Gastroesophageal sphincter (tissue), 3 donors: ENCODE data around the gene UBAC2.

Experiments
- CTCF ChIP-seq, 4 experiments: fragments of 200-600 bp in 2 of 4; fragments of 450-650 bp in 2 of 4; sonication (generic) in 1 of 4; IDR thresholded peaks; one replicate each; pipeline ENCODE4 v1.5.1; 2017 to 2019; ENCODE audit warnings: antibody characterized with exemption in 4 of 4, mild to moderate bottlenecking in 2 of 4, moderate library complexity in 2 of 4
- EP300 ChIP-seq: sonication (generic); formaldehyde crosslinking; IDR thresholded peaks from one replicate; pipeline ENCODE4 v1.6.1; 2017; ENCODE audit warnings: antibody characterized with exemption, mild to moderate bottlenecking
- POLR2AphosphoS5 ChIP-seq: sonication (generic); formaldehyde crosslinking; IDR thresholded peaks from one replicate; pipeline ENCODE4 v1.6.1; 2017; ENCODE audit warnings: antibody characterized with exemption

- no peak for TF ChIP-seq CTCF (IDR thresholded peaks at IDR 0.05)
- TF ChIP-seq POLR2AphosphoS5 = no peak
- no peak for TF ChIP-seq EP300
These were observed 225.1 kb downstream of the UBAC2 start for GRCh38 chr13:99425485-99426341.
